ENCODE data around the gene XIST. TPM values are rescaled to one million over a fixed set of nuclear protein-coding genes. Genes with fewer than 3 reads are reported as not detected.

XIST gene
- total and polyA plus RNA-seq, 10 donors, result 0.05 to 448 (median 360) TPM

DNA sequence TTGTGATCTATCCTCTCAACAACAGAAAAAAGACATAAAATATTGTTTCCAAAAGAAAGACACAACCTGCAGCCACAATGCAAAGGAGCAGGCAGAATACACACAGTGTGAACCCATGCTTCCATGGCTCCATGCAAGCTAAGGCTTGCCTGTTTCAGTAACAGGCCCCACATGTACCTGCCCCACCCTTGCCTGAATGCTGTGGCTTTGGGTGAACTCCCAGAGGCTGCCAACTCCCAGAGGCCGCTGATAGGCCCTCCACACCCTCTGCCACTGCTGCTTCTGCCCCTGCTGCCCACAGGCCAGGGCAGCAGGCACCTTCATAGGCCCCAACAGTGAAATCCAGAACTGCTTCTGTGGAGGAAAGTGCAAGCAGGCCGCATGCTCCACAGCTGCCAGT, 24.4 kb upstream of the XIST start:
- DNase-seq, result no peak

DNA sequence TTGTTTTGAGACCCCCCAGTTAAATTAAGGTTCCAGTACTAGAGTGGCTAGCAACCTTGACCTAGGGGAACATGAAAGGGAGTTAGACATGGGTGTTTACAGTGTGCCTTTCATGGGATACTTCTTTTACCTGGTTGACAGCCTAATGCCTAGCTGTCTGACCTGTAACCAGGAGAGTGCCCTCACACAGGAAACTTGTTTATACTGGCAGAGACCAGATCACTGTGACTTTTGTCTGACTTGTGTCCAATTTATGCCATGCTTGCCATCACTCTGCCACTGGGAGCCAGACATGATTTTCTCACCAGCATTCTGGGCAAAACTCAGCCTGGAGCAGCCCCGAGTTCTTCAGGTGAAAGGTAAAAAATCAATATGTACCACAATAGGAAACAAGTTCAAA, 16.4 kb upstream of the XIST start:
- H3K27ac ChIP-seq, result no peak overlapping the region
- TF ChIP-seq, protein P1, sequence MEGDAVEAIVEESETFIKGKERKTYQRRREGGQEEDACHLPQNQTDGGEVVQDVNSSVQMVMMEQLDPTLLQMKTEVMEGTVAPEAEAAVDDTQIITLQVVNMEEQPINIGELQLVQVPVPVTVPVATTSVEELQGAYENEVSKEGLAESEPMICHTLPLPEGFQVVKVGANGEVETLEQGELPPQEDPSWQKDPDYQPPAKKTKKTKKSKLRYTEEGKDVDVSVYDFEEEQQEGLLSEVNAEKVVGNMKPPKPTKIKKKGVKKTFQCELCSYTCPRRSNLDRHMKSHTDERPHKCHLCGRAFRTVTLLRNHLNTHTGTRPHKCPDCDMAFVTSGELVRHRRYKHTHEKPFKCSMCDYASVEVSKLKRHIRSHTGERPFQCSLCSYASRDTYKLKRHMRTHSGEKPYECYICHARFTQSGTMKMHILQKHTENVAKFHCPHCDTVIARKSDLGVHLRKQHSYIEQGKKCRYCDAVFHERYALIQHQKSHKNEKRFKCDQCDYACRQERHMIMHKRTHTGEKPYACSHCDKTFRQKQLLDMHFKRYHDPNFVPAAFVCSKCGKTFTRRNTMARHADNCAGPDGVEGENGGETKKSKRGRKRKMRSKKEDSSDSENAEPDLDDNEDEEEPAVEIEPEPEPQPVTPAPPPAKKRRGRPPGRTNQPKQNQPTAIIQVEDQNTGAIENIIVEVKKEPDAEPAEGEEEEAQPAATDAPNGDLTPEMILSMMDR (IDR thresholded peaks at IDR 0.05 in 8 of 11, conservative IDR thresholded peaks at IDR 0.05 in 3 of 11), result no peak
- no peak for TF ChIP-seq POLR2A (IDR thresholded peaks at IDR 0.05)
- no peak for TF ChIP-seq POLR2AphosphoS5 (IDR thresholded peaks at IDR 0.05)
- no peaks in the 10 kb centered on the region for H3K36me3 ChIP-seq
- 79 to 100% (median 86%) methylated on average over 1 of the region's 1 CpG for WGBS, 5 donors
- H3K9me3 ChIP-seq, result no peaks in the 10 kb centered on the region
- no peaks in the 10 kb centered on the region for H3K4me1 ChIP-seq
- intact Hi-C loops (cut with DNase I; ENCODE audit: low total_unique reads), result no loop called here
- no peak overlapping the region for H3K4me3 ChIP-seq
- no peaks in the 10 kb centered on the region for H3K27me3 ChIP-seq (replicated peaks in 1 of 7)
- DNase-seq, result no peak

More for the DNA sequence above, 24.4 kb upstream of the XIST start:
- Histone ChIP-seq H3K27me3 (replicated peaks in 1 of 7) (no peaks in the 10 kb centered on the region), H3K4me1 (no peaks in the 10 kb centered on the region), H3K27ac (no peak overlapping the region), H3K9me3 (peaks cover 0 to 32% (median 20%) of the 10 kb centered on the region in 8 donors), H3K36me3 (no peaks in the 10 kb centered on the region), H3K4me3 (no peak overlapping the region)
- TF ChIP-seq, protein P1 (IDR thresholded peaks at IDR 0.05 in 8 of 11, conservative IDR thresholded peaks at IDR 0.05 in 3 of 11), result no peak
- TF ChIP-seq POLR2AphosphoS5 (IDR thresholded peaks at IDR 0.05) (no peak), POLR2A (IDR thresholded peaks at IDR 0.05) (no peak)
- 86 to 100% (median 89%) methylated on average over 1 to 2 of the region's 2 CpGs; no CpG with 5 or more reads in 1 of the 5 donors for WGBS, 5 donors
- intact Hi-C loops (cut with DNase I; ENCODE audit: low total_unique reads), result no loop called here

DNA sequence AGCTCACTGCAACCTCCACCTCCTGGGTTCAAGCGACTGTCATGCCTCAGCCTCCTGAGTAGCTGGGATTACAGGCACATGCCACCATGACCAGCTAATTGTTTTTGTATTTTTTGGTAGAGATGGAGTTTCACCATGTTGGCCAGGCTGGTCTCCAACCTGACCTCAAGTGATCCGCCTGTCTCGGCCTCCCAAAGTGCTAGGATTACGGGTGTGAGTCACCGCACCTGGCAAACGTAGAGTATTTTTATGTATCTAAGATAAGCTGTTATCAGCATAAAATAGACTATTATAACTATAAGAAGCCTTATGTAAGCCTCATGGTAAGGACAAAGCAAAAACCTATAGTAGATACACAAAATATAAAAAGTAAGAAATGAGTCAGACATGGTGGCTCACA, 14.6 kb upstream of the XIST start:
- DNase-seq, result no peak
- no peaks in the 10 kb centered on the region for H3K27me3 ChIP-seq (replicated peaks in 1 of 7)
- H3K4me1 ChIP-seq, result no peaks in the 10 kb centered on the region
- WGBS, 5 donors, result 80 to 100% (median 92%) methylated on average over 6 of the region's 6 CpGs
- H3K9me3 ChIP-seq, result no peaks in the 10 kb centered on the region
- intact Hi-C loops (cut with DNase I; ENCODE audit: low total_unique reads), result no loop called here
- TF ChIP-seq, protein P1 (IDR thresholded peaks at IDR 0.05 in 8 of 11, conservative IDR thresholded peaks at IDR 0.05 in 3 of 11), result no peak
- TF ChIP-seq POLR2AphosphoS5 (IDR thresholded peaks at IDR 0.05), result no peak
- TF ChIP-seq POLR2A (IDR thresholded peaks at IDR 0.05), result no peak
- H3K4me3 ChIP-seq, result no peak overlapping the region
- H3K36me3 ChIP-seq, result no peaks in the 10 kb centered on the region
- no peak overlapping the region for H3K27ac ChIP-seq

DNA sequence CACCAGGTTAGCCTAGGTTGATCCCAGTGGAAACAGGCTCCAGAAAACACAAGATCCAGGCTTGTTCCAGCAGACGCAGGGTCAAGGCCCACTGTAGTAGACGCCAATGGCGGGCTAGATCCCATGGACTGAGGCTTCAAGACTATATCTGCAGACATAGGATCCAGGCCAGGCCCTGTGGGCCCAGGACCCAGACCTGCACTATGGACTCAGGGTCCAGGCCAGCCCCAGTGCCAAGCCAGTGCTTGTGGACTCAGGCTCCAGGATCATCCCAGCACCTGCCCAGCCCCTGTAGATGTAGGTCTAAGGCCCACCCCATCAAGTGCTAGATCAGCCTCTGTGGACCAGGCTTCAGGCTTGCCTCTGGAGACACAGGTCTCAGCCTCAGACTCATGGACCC, 11.3 kb upstream of the XIST start:
- peaks cover 0 to 13% (median 0%) of the 10 kb centered on the region in 8 donors for H3K9me3 ChIP-seq
- intact Hi-C loops (cut with DNase I; ENCODE audit: low total_unique reads), result no loop called here
- WGBS, 5 donors, result 80 to 100% (median 94%) methylated on average over 1 to 3 of the region's 3 CpGs
- no peak overlapping the region for H3K4me3 ChIP-seq
- no peaks in the 10 kb centered on the region for H3K36me3 ChIP-seq
- no peak overlapping the region for H3K27ac ChIP-seq
- DNase-seq, result no peak
- H3K27me3 ChIP-seq (replicated peaks in 1 of 7), result no peaks in the 10 kb centered on the region
- TF ChIP-seq, protein P1 (IDR thresholded peaks at IDR 0.05 in 8 of 11, conservative IDR thresholded peaks at IDR 0.05 in 3 of 11), result no peak
- TF ChIP-seq POLR2AphosphoS5 (IDR thresholded peaks at IDR 0.05) (no peak), POLR2A (IDR thresholded peaks at IDR 0.05) (no peak)
- H3K4me1 ChIP-seq, result no peaks in the 10 kb centered on the region
